Retinal pigment epithelial cell (primary cell): Measurements from ENCODE around the gene FBXW5.

ENCODE experiments used
- DNase-seq: peaks from one replicate; pipeline ENCODE4 v3.0.0-alpha.2; 2010; ENCODE audit warnings: low read depth
- H3K4me3 ChIP-seq: 2 replicates; pipeline ENCODE4 v1.5.1; 2011; ENCODE audit warnings: mild to moderate bottlenecking, low read length, control low read depth, moderate library complexity
- CTCF ChIP-seq: conservative IDR thresholded peaks from 2 replicates; pipeline ENCODE4 v1.5.1; 2011; ENCODE audit warnings: low read depth, low read length, control low read depth, inconsistent platforms

The FBXW5 gene

GRCh38 chr9:136981588-136982231 is 37.2 kb upstream of the FBXW5 start:
- no peak for TF ChIP-seq CTCF
- DNase-seq = no peak
- H3K4me3 ChIP-seq = no peak overlapping the region

- H3K4me3 ChIP-seq = no peak overlapping the region
- TF ChIP-seq CTCF = no peak
- DNase-seq = no peak
Observed at GRCh38 chr9:136980669-136981478, 36.3 kb upstream of the FBXW5 start.

- TF ChIP-seq CTCF = no peak
- DNase-seq = no peak
- no peak overlapping the region for H3K4me3 ChIP-seq
Observed at GRCh38 chr9:136979769-136980587, 35.4 kb upstream of the FBXW5 start.

GRCh38 chr9:136978865-136979544 is 34.5 kb upstream of the FBXW5 start:
- no peak for DNase-seq
- peak overlapping the region; percentile 29 for H3K4me3 ChIP-seq

GRCh38 chr9:136978073-136978864 is 33.7 kb upstream of the FBXW5 start:
- DNase-seq = no peak
- no peak for TF ChIP-seq CTCF
- peak overlapping the region; percentile 69 for H3K4me3 ChIP-seq

More at GRCh38 chr9:136978865-136979544, 34.5 kb upstream of the FBXW5 start:
- TF ChIP-seq CTCF = no peak

- peak overlapping the region; percentile 69 for H3K4me3 ChIP-seq
- no peak for DNase-seq
- no peak for TF ChIP-seq CTCF
Observed at GRCh38 chr9:136977649-136978072, 33.1 kb upstream of the FBXW5 start.
